GM12865 (cell line): ENCODE results near the gene HMSD.

Source experiments
- DNase-seq: peaks from one replicate; pipeline ENCODE4 v3.0.0; 2010; ENCODE audit warnings: low read depth
- H3K4me3 ChIP-seq: 2 replicates; pipeline ENCODE4 v1.5.1; 2011; ENCODE audit warnings: mild to moderate bottlenecking, low read depth, low read length, control low read depth
- CTCF ChIP-seq: IDR thresholded peaks from 2 replicates; pipeline ENCODE4 v1.5.1; 2011; ENCODE audit warnings: low read length, control low read depth, low read depth, inconsistent platforms; ENCODE audit not compliant: insufficient read depth; ENCODE audit errors: missing control alignments

Gene HMSD

DNA sequence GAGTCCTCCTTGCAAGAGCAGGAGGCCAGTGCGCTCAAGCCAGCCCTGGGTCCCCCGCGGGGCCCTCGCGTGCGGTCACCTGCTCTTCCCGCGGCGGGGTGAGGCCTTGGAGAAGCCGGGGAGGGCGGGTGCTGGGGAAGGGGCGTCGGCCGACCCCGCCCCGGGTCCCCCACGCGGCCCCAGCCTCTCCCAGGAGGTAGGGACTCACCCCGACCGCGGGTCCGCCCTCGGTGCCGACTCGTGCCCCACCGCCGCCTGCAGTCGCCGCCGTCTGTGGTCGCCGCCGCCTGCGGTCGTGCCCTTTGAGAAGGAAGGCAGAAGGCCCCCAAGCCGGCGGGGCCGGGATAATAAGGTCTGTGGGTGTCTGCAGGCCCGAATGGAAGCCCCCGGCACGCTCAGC lies 53.5 kb downstream of the HMSD start:
- DNase-seq = no peak
- no peak overlapping the region for H3K4me3 ChIP-seq
- no peak for TF ChIP-seq CTCF

DNA sequence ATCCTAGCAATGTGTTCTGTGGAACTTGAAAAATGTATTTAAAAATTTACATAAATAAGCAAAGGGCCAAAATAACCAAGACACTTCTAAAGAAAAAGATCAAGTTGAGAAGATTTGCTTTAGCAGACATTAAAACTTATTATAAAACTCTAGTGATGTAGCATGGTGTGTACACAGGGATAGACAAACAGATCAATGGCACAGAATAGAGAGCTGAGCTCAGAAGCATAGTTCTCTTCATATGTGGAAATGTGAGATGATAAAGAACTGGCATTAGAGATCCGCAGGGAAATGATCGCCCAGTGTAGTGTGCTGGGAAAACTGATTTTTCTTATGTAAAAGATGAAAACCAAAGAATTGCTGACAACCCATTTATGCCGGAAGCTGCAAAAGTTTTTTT lies 60.2 kb downstream of the HMSD start:
- H3K4me3 ChIP-seq = no peak overlapping the region
- no peak for TF ChIP-seq CTCF
- no peak for DNase-seq
